Gastrocnemius medialis (tissue), 4 donors: ENCODE results near the gene GUK1. TPM values are rescaled to one million over a fixed set of nuclear protein-coding genes. Genes with fewer than 3 reads are reported as not detected.
"Not testable (repeated sequence)": the region's sequence is repeated elsewhere in the genome, so short reads cannot be mapped to it uniquely, and the experiment has no call there.

ENCODE experiments used
- ATAC-seq, 2 donors: fragments of 150-250 bp; one replicate each; pipeline ENCODE4 v1.9.1; 2016
- DNase-seq, 2 donors: peaks; one replicate each; pipeline ENCODE4 v3.0.0-alpha.2; 2019
- H3K27ac ChIP-seq, 4 donors: fragments of 200-600 bp; sonication (generic); 1 replicate in 1 of 4; 2 replicates in 3 of 4; pipeline ENCODE4 v1.5.1; 2016 to 2018; ENCODE audit warnings: mild to moderate bottlenecking in 2 of 4, moderate library complexity in 1 of 4
- H3K27me3 ChIP-seq, 3 donors: fragments of 200-600 bp; sonication (generic) in 2 of 3; 1 replicate in 1 of 3; 2 replicates in 2 of 3; pipeline versions ENCODE4 v1.5.1 to v1.6.0; 2016 to 2019; ENCODE audit warnings: mild to moderate bottlenecking in 1 of 3, moderate library complexity in 1 of 3
- H3K36me3 ChIP-seq, 2 donors: fragments of 200-600 bp; sonication (generic) in 1 of 2; one replicate each; pipeline ENCODE4 v1.5.1; 2017 to 2018
- H3K4me1 ChIP-seq, 2 donors: fragments of 200-600 bp; sonication (generic) in 1 of 2; one replicate each; pipeline ENCODE4 v1.5.1; 2016 to 2017; ENCODE audit warnings: mild to moderate bottlenecking in 2 of 2
- H3K4me3 ChIP-seq, 4 donors: fragments of 200-600 bp; sonication (generic) in 3 of 4; 1 replicate in 1 of 4; 2 replicates in 3 of 4; pipeline ENCODE4 v1.5.1; 2016 to 2019; ENCODE audit warnings: mild to moderate bottlenecking in 2 of 4
- H3K9me3 ChIP-seq, 3 donors: fragments of 200-600 bp; sonication (generic) in 2 of 3; 1 replicate in 1 of 3; 2 replicates in 2 of 3; pipeline ENCODE4 v1.5.1; 2016 to 2019
- POLR2A ChIP-seq, 2 donors: fragments of 450-650 bp; IDR thresholded peaks; one replicate each; pipeline ENCODE4 v1.6.1; 2017; ENCODE audit warnings: antibody characterized with exemption in 2 of 2, mild to moderate bottlenecking in 2 of 2, moderate library complexity in 2 of 2
- in situ Hi-C, 4 donors: fragments of 200-750 bp; cut with MboI; loops; one replicate each; pipeline versions ENCODE4 v1.15.0 to v1.8.0; 2017; ENCODE audit warnings: low sequenced_read_pairs in 4 of 4
- intact Hi-C: fragments of 100-400 bp; cut with DNase I; formaldehyde crosslinking; loops from one replicate; pipeline ENCODE4 v1.15.1; 2023; ENCODE audit warnings: low total_unique reads
- total RNA-seq, 4 donors: library from RNA; depleted of rRNA; stranded (reverse); fragments of >200 nt; gene quantifications; one replicate each; pipeline versions ENCODE4 v1.1.0 to v1.2.3, GENCODE V29; 2016
- TF ChIP-seq, protein P1 (sequence below), 5 experiments: fragments of 450-650 bp in 3 of 5; fragments of 200-600 bp in 2 of 5; sonication (generic) in 2 of 5; IDR thresholded peaks in 4 of 5; conservative IDR thresholded peaks in 1 of 5; 1 replicate in 4 of 5; 2 replicates in 1 of 5; pipeline ENCODE4 v1.5.1; 2016 to 2019; ENCODE audit warnings: antibody characterized with exemption in 5 of 5, mild to moderate bottlenecking in 3 of 5, moderate library complexity in 3 of 5

Gene GUK1
- total RNA-seq, 4 donors from 2014 or later = 161 to 230 (median 183) TPM

DNA sequence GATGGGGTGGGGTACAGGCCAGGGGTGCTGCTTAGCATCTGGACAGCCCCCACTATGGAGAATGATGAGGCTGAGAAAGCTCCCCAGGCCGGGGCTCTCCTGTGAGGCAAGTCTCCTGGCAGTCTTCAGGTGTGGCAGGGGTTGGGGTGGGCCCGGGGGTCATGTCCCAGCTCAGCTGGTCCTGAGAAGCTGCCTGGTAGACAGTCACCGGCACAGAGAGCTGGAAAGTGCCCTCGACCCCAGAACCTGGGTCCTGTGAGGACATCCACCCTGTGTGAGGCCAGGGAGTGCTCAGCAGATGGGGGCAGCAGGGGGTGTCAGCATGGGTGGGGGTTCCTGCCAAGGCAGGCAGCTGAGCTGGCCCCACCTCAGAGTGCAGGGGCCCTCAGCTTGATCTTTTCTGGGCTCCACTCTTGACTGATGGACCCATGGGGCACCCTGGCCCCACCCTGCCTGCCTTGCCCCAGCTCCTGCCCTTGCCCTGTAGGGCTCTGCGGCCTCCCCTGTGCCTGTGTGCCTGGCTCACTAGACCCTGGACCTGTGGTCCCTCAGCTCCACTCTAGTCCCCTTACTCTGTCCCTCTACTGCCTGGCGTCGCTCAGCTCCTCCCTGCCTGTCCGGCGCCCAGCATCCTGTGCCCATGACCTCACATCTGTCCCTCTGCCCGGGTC is 31.3 kb downstream of the GUK1 start:
- Histone ChIP-seq H3K27me3 (no peaks in the 10 kb centered on the region), H3K4me3 (no peak overlapping the region), H3K9me3 (no peaks in the 10 kb centered on the region), H3K4me1 (peaks cover 5 to 10% of the 10 kb centered on the region in 2 donors), H3K27ac (no peak overlapping the region), H3K36me3 (peaks cover 0 to 10% of the 10 kb centered on the region in 2 donors)
- ATAC-seq (no peak), DNase-seq (no peak)
- intact Hi-C loops (no loop called here), in situ Hi-C loops (no loop called here)
- TF ChIP-seq, protein P1, sequence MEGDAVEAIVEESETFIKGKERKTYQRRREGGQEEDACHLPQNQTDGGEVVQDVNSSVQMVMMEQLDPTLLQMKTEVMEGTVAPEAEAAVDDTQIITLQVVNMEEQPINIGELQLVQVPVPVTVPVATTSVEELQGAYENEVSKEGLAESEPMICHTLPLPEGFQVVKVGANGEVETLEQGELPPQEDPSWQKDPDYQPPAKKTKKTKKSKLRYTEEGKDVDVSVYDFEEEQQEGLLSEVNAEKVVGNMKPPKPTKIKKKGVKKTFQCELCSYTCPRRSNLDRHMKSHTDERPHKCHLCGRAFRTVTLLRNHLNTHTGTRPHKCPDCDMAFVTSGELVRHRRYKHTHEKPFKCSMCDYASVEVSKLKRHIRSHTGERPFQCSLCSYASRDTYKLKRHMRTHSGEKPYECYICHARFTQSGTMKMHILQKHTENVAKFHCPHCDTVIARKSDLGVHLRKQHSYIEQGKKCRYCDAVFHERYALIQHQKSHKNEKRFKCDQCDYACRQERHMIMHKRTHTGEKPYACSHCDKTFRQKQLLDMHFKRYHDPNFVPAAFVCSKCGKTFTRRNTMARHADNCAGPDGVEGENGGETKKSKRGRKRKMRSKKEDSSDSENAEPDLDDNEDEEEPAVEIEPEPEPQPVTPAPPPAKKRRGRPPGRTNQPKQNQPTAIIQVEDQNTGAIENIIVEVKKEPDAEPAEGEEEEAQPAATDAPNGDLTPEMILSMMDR (IDR thresholded peaks at IDR 0.05 in 4 of 5, conservative IDR thresholded peaks at IDR 0.05 in 1 of 5) = no peak

DNA sequence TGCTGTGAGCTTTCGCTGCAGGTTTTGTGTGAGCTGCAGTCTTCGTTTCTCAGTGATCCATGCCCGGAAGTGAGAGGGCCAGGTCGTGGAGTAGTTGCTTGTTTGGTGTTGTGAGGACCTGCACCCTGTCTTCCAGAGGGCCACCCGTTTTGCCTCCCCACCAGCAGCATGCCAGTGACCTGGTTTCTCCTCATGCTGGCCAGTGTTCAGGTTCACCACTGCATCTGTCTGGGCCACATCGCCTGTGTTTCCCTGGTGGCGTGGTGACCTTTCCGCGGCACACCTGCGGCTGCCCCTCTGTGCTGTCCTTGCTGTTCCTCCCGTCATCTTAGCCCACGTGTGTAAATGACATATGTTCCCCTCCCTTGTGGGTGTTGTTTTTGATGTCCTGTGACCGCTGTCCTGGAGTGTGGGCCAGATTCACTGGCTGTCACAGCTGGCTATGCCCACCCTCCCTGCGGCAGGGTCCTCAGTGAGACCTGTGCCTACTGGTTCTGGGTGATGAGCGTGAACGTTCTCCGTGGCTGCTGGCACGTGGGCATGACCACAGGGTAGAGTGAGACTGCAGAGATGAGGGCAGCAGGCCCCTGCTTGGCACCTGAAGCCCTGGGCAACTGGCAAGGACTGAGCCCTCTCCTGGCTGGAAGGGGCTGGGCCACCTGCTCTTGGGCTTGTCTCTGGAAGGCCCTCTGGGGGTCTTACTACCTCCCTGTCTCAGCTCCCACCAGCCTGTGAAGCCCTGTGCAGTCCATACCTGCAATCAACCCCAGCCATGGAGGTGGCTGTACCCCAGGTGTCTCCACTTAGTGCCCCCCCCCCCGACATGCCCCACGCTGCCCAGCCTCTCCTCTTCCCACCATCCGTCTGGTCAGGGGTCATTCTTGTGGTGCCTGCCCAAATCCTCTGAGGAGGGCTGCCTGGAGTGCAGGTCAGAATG is 32.8 kb downstream of the GUK1 start:
- no peaks in the 10 kb centered on the region for H3K4me1 ChIP-seq
- H3K36me3 ChIP-seq = peaks cover 0 to 10% of the 10 kb centered on the region in 2 donors
- intact Hi-C loops (no loop called here), in situ Hi-C loops (no loop called here)
- peak overlapping the region in 1 of 4 donors; percentile 30 for H3K27ac ChIP-seq
- no peaks in the 10 kb centered on the region for H3K27me3 ChIP-seq
- H3K9me3 ChIP-seq = no peaks in the 10 kb centered on the region
- no peak for DNase-seq
- no peak for TF ChIP-seq POLR2A (IDR thresholded peaks at IDR 0.05)
- TF ChIP-seq, protein P1 (IDR thresholded peaks at IDR 0.05 in 4 of 5, conservative IDR thresholded peaks at IDR 0.05 in 1 of 5) = no peak
- H3K4me3 ChIP-seq = no peak overlapping the region
- no peak for ATAC-seq

DNA sequence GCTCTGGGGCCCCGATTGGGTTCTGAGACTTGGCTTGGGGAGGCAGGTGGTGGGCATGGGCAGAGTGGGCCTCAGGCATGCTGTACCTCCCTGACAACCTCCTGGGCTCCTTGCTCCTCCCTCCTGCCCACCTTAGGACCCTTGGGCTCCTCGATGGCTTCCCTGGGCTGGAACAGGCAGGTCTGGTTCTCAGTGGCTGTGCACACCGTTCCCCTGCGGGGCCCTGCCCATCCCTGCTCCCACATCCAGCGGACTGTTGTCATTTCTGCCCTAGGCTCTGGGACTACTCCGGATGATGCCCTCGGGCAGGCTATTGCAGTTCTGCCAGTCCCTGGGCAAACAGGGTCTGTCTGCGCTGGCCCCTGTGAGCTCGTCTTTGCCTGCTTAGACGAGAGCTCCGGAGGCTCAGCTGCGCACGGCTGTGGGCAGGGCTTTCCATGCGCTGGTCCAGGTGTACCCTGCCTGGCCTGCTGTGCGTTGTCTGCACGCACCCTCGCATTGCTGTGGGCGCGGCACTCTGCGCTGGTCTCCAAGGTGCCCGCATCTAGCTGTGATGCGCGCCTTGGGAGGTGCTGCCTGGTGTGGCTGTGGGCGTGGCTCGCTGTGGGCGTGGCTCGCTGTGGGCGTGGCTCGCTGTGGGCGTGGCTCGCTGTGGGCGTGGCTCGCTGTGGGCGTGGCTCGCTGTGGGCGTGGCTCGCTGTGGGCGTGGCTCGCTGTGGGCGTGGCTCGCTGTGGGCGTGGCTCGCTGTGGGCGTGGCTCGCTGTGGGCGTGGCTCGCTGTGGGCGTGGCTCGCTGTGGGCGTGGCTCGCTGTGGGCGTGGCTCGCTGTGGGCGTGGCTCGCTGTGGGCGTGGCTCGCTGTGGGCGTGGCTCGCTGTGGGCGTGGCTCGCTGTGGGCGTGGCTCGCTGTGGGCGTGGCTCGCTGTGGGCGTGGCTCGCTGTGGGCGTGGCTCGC is 33.7 kb downstream of the GUK1 start:
- intact Hi-C loops, in situ Hi-C loops, DNase-seq, H3K4me3 ChIP-seq, H3K27me3 ChIP-seq, H3K9me3 ChIP-seq, H3K4me1 ChIP-seq: not testable (repeated sequence)
- ATAC-seq = peak in 1 of 2 donors; percentile 44
- Histone ChIP-seq H3K27ac (peak overlapping the region in 1 of 4 donors; percentile 31), H3K36me3 (peaks cover 0 to 10% of the 10 kb centered on the region in 2 donors)

DNA sequence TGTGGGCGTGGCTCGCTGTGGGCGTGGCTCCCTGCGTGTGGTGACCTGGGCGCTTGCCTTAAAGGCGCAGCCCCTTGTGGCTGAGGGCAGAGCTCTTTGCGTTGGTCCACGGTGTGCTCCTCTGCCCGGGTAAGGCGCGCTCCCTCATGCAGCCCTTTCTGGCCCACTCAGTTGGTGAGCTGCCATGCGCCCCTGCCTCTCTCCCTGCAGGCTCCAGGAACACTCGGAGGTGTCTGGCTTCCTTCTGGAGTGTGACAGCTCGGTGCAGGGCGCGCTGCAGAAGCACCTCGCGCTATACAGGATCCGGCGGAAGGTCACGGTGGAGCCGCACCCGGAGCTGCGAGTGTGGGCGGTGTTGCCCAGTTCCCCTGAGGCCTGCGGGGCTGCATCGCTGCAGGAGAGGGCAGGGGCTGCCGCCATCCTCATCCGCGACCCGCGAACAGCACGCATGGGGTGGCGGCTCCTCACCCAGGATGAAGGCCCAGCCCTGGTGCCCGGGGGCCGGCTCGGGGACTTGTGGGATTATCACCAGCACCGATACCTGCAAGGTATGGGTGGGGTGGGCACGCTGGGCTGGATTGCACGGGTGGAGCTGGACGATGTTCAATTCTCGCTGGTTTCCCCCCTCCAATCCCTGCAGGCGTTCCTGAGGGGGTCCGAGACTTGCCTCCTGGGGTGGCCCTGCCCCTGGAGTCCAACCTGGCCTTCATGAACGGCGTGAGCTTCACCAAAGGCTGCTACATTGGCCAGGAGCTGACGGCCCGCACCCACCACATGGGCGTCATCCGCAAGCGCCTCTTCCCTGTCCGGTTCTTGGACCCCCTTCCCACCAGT is 34.6 kb downstream of the GUK1 start:
- Histone ChIP-seq H3K36me3 (peaks cover 0 to 10% of the 10 kb centered on the region in 2 donors), H3K27ac (peak overlapping the region in 1 of 4 donors; percentile 61), H3K27me3 (no peaks in the 10 kb centered on the region), H3K4me1 (no peaks in the 10 kb centered on the region), H3K4me3 (no peak overlapping the region), H3K9me3 (no peaks in the 10 kb centered on the region)
- TF ChIP-seq, protein P1 (IDR thresholded peaks at IDR 0.05 in 4 of 5, conservative IDR thresholded peaks at IDR 0.05 in 1 of 5) = no peak
- DNase-seq = peak in 1 of 2 donors; percentile 59
- peak in 1 of 2 donors; percentile 61 for ATAC-seq
- intact Hi-C loops (no loop called here), in situ Hi-C loops (no loop called here)
